GM12878 (cell line): Measurements from ENCODE around the gene PCIF1. TPM values are rescaled to one million over a fixed set of nuclear protein-coding genes. Genes with fewer than 3 reads are reported as not detected.

ENCODE experiments used
- ATAC-seq: fragments of 200-7000 bp; cut with Tn5 transposase; 3 replicates; pipeline ENCODE4 v1.9.1; 2020; ENCODE audit warnings: mild to moderate bottlenecking, moderate library complexity
- BruUV-seq: library from RNA; stranded (reverse); fragments of 400-500 nt; replicated peaks from 2 replicates; lab custom pipeline; 2021; lab: Mats Ljungman, UMichigan
- CTCF ChIA-PET: fragments of 300-600 bp; sonication (Branson Sonifier 250); formaldehyde crosslinking; extraction: SDS; loops from one replicate; lab custom pipeline; 2021; ENCODE audit warnings: inconsistent platforms; lab: Yijun Ruan, JAX
- POLR2A ChIA-PET: fragments of 350-600 bp; formaldehyde crosslinking; extraction: SDS; loops from one replicate; lab custom pipeline; 2021; ENCODE audit warnings: inconsistent platforms; lab: Charles Lee
- RAD21 ChIA-PET: fragments of 300-600 bp; sonication (Branson Sonifier 250); formaldehyde crosslinking; loops from one replicate; lab custom pipeline; 2023; ENCODE audit warnings: antibody characterized with exemption; ENCODE audit not compliant: unreplicated experiment; lab: Charles Lee
- SMC1A ChIA-PET: fragments of 300-600 bp; sonication (Branson Sonifier 250); formaldehyde crosslinking; loops from one replicate; lab custom pipeline; 2023; ENCODE audit not compliant: unreplicated experiment, uncharacterized antibody; lab: Charles Lee
- DNase-seq: peaks from one replicate; pipeline ENCODE4 v3.0.0-alpha.2; 2011; ENCODE audit warnings: low read depth, low spot score
- FAIRE-seq: peaks from 3 replicates; lab custom pipeline; 2011; peaks lifted over from hg19 to GRCh38; lab: Jason Lieb, UNC
- H2AFZ ChIP-seq: 2 replicates; pipeline ENCODE4 v1.6.0; 2011; ENCODE audit warnings: low read depth, low read length, control low read depth; ENCODE audit not compliant: control insufficient read depth
- H3K27ac ChIP-seq: 2 replicates; pipeline ENCODE4 v1.5.1; 2011; ENCODE audit warnings: control low read depth; ENCODE audit not compliant: control insufficient read depth, insufficient read depth
- H3K27me3 ChIP-seq, 2 experiments: replicated peaks in 1 of 2; 2 replicates each; pipeline versions ENCODE4 v1.6.0 to v1.6.1; 2011; ENCODE audit warnings: low read length in 1 of 2; ENCODE audit not compliant: control insufficient read depth in 2 of 2, insufficient read depth in 2 of 2
- H3K36me3 ChIP-seq, 2 experiments: 2 replicates each; pipeline ENCODE4 v1.5.1; 2011; ENCODE audit warnings: low read length in 1 of 2; ENCODE audit not compliant: control insufficient read depth in 2 of 2, insufficient read depth in 2 of 2
- H3K4me1 ChIP-seq: 2 replicates; pipeline ENCODE4 v1.6.1; 2011; ENCODE audit warnings: mild to moderate bottlenecking, low read length, moderate library complexity, mixed read lengths; ENCODE audit not compliant: control insufficient read depth, insufficient read depth
- H3K4me2 ChIP-seq: 2 replicates; pipeline ENCODE4 v1.6.0; 2011; ENCODE audit warnings: control low read depth; ENCODE audit not compliant: control insufficient read depth, insufficient read depth
- H3K4me3 ChIP-seq: fragments of 200-600 bp; sonication (generic); 2 replicates; pipeline ENCODE4 v1.5.1; 2016
- H3K79me2 ChIP-seq: 2 replicates; pipeline ENCODE4 v1.6.0; 2011; ENCODE audit warnings: low read length; ENCODE audit not compliant: control insufficient read depth, insufficient read depth
- H3K9ac ChIP-seq: 2 replicates; pipeline ENCODE4 v1.8.0; 2011; ENCODE audit warnings: low read length, control low read depth, mixed read lengths; ENCODE audit not compliant: control insufficient read depth, insufficient read depth
- H3K9me3 ChIP-seq: replicated peaks from 3 replicates; pipeline ENCODE4 v1.5.1; 2011; ENCODE audit warnings: mild to moderate bottlenecking, low read length; ENCODE audit not compliant: control insufficient read depth, insufficient read depth
- H4K20me1 ChIP-seq: 2 replicates; pipeline ENCODE4 v1.6.0; 2011; ENCODE audit not compliant: control insufficient read depth, insufficient read depth
- CREB1 ChIP-seq: IDR thresholded peaks from 2 replicates; pipeline ENCODE4 v1.6.1; 2012; ENCODE audit warnings: low read depth, mild to moderate bottlenecking, inconsistent platforms
- HDGF ChIP-seq: fragments of 450-650 bp; IDR thresholded peaks from 2 replicates; pipeline ENCODE4 v1.6.1; 2016; ENCODE audit warnings: antibody characterized with exemption
- SREBF1 ChIP-seq: IDR thresholded peaks from 2 replicates; pipeline ENCODE4 v1.6.1; 2012; ENCODE audit warnings: mild to moderate bottlenecking, low read length
- ZBED1 ChIP-seq: IDR thresholded peaks from 2 replicates; pipeline ENCODE4 v1.6.1; 2016; ENCODE audit warnings: borderline replicate concordance
- WGBS: methylation state at CpG from one replicate; pipeline ENCODE4 v1.1.6; 2016; ENCODE audit warnings: low lambda C conversion rate; ENCODE audit not compliant: insufficient replicate concordance, insufficient coverage; ENCODE audit errors: missing lambda C conversion rate; 5-methylcytosine and 5-hydroxymethylcytosine counted together
- in situ Hi-C: fragments of 300-500 bp; cut with MboI; formaldehyde crosslinking; loops from 9 replicates; pipeline ENCODE4 v1.14.3; 2018; ENCODE audit warnings: mixed read lengths
- intact Hi-C: fragments of 100-400 bp; cut with micrococcal nuclease; formaldehyde crosslinking; loops from one replicate; pipeline ENCODE4 v1.14.2; 2022; ENCODE audit not compliant: unreplicated experiment
- polyA plus RNA-seq, 11 experiments: library from polyadenylated mRNA; depleted of rRNA in 4 of 11; unstranded in 6 of 11; stranded (reverse) in 5 of 11; fragments of >200 nt; fragmentation: Nextera tagmentation in 4 of 11; fragmentation: Illumina TruSeq in 1 of 11; extraction: Ambion mirVana in 4 of 11; extraction: Trizol in 1 of 11; gene quantifications; 1 replicate in 1 of 11; 2 replicates in 10 of 11; pipeline versions ENCODE4 v1.2.1 to v1.2.3, GENCODE V29; 2011 to 2016; ENCODE audit warnings: inconsistent platforms in 2 of 11, missing spikeins in 2 of 11, low read depth in 1 of 11
- total RNA-seq, 4 experiments: library from RNA; depleted of rRNA in 3 of 4; stranded (reverse); fragments of >200 nt in 3 of 4; fragmentation: Illumina TruSeq in 1 of 4; extraction: Trizol in 1 of 4; gene quantifications; 2 replicates each; pipeline versions ENCODE4 v1.2.1 to v1.2.3, GENCODE V29; 2013 to 2021
- TF ChIP-seq, protein P1 (sequence below): IDR thresholded peaks from 2 replicates; pipeline ENCODE4 v1.6.1; 2012; ENCODE audit warnings: low read depth, low read length, improper control_type of control experiment
- TF ChIP-seq, protein P2 (sequence below): fragments of 450-650 bp; IDR thresholded peaks from 2 replicates; pipeline ENCODE4 v1.6.1; 2014; ENCODE audit warnings: mild to moderate bottlenecking
- TF ChIP-seq, protein P3 (sequence below): fragments of 450-650 bp; IDR thresholded peaks from 2 replicates; pipeline ENCODE4 v1.6.1; 2016; ENCODE audit warnings: mild to moderate bottlenecking

Gene PCIF1
- total and polyA plus RNA-seq, 10 of the 15 experiments (the other 5 are each of a cell fraction or from before 2014, with no cell fraction given) = 8.4 to 32.9 (median 17.6) TPM

DNA sequence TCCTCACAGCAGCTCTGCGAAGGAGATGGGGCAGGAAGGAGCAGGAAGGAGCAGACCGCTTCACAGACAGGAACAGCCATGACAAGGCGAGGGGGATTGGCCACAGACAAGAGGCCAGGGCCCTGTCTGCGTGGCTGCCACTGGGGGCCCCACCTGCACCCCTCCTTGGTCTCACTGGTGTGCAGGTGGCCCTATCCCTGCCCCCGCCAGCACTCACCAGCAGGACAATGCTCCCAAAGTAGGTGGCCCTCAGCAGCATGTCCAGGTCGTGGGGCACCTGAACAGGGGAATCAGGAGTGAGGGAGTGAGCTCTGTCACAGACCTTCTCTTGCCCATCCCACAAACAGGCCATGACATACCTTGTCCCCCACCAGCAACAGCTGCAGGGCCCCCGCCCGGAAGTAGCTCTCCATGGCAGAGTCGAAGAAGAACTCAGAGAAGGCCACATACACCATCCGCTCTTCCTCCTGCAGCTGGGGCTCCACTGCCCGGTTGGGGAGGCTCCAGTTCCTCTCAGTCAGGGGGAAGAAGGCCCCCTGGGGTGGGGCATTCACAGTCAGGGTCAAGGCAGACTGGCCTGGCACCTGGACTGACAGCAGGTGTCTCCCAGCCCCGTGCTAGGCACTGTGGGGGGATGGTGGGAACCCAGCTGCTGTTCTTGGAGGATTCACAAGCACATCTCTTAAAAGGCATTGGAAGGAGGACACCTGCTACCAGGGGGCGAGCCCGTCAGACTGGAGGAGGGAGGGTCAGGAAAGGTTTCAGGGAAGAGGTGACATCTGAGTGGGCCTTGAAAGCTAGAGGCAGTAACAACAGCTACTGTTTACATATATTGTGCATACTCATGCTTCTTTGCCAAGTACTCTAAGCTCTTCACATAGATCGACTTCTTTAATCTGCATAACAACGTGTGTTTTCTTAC, 29.6 kb upstream of the PCIF1 start (continued):
- no peak for TF ChIP-seq SREBF1

DNA sequence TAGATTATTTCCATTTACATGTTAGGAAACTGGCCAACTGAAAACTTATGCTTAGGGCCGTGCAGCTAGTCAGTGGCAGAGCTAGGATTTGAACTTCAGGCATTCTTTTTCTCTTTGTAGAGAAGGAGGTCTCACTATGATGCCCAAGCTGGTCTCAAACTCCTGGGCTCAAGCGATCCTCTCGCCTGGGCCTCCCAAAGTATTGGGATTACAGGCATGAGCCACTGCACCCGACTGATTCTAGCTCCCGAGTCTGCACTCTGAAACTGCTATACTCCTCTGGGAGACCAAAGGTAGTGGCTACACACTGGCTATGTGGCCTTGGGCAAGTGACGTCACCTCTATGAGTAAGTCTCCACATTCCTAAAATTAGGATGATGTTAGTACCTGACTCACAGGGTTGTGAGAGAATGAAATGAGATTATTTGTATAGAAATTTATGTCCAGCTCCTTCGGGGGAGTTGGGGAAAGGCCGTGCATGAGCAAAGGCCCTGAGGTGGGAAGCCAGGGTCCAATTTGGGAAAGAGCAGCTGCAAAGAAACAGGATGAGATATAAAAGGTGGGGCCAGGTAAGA, 28.9 kb upstream of the PCIF1 start:
- BruUV-seq = no TSS peak
- Histone ChIP-seq H3K9ac (no peak overlapping the region), H2AFZ (no peak overlapping the region), H3K9me3 (no peaks in the 10 kb centered on the region), H3K36me3 (no peaks in the 10 kb centered on the region), H3K4me2 (no peak overlapping the region), H3K4me3 (no peak overlapping the region), H4K20me1 (no peaks in the 10 kb centered on the region), H3K27me3 (no peaks in the 10 kb centered on the region), H3K79me2 (no peaks in the 10 kb centered on the region), H3K4me1 (no peaks in the 10 kb centered on the region), H3K27ac (no peak overlapping the region)
- intact Hi-C loops (no loop called here), in situ Hi-C loops (no loop called here)
- CTCF ChIA-PET = interaction anchor here (1.0 to 1.9 kb wide), 4 partner anchors 15 to 107 kb away, joined by 3 to 5 read pairs (median 4); partner anchors contain the start of genes CTSA and NEURL2
- RAD21 ChIA-PET = no interaction called here
- 83% methylated on average over 8 of the region's 8 CpGs for whole genome bisulfite sequencing
- TF ChIP-seq, protein P1, sequence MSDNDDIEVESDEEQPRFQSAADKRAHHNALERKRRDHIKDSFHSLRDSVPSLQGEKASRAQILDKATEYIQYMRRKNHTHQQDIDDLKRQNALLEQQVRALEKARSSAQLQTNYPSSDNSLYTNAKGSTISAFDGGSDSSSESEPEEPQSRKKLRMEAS = no peak
- TF ChIP-seq ZBED1 (no peak), CREB1 (no peak), HDGF (no peak)
- TF ChIP-seq, protein P2, sequence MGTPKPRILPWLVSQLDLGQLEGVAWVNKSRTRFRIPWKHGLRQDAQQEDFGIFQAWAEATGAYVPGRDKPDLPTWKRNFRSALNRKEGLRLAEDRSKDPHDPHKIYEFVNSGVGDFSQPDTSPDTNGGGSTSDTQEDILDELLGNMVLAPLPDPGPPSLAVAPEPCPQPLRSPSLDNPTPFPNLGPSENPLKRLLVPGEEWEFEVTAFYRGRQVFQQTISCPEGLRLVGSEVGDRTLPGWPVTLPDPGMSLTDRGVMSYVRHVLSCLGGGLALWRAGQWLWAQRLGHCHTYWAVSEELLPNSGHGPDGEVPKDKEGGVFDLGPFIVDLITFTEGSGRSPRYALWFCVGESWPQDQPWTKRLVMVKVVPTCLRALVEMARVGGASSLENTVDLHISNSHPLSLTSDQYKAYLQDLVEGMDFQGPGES = no peak
- TF ChIP-seq, protein P3, sequence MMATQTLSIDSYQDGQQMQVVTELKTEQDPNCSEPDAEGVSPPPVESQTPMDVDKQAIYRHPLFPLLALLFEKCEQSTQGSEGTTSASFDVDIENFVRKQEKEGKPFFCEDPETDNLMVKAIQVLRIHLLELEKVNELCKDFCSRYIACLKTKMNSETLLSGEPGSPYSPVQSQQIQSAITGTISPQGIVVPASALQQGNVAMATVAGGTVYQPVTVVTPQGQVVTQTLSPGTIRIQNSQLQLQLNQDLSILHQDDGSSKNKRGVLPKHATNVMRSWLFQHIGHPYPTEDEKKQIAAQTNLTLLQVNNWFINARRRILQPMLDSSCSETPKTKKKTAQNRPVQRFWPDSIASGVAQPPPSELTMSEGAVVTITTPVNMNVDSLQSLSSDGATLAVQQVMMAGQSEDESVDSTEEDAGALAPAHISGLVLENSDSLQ = no peak
- POLR2A ChIA-PET = interaction anchor here (0.6 kb wide), 1 partner anchor 44 kb away, joined by 3 read pairs; no protein-coding TSS in a partner anchor
- SMC1A ChIA-PET = interaction anchor here (0.8 to 1.8 kb wide), 2 partner anchors 21 to 28 kb away, joined by 4 to 5 read pairs; partner anchors contain the start of gene PCIF1
- FAIRE-seq (no peak), ATAC-seq (no peak), DNase-seq (no peak)
